Stimulated activated CD8-positive, alpha-beta memory T cell treated with anti-CD3 and anti-CD28 coated beads, Interleukin-12 subunit alpha, Interleukin-12 subunit beta, amount 100 ng/mL, for 1 hour (primary cell): ENCODE measurements around the gene IGSF9.

Experiments
- DNase-seq: peaks from one replicate; pipeline ENCODE4 v3.0.0-alpha.2; 2020; ENCODE audit warnings: low read depth

Gene IGSF9

DNA sequence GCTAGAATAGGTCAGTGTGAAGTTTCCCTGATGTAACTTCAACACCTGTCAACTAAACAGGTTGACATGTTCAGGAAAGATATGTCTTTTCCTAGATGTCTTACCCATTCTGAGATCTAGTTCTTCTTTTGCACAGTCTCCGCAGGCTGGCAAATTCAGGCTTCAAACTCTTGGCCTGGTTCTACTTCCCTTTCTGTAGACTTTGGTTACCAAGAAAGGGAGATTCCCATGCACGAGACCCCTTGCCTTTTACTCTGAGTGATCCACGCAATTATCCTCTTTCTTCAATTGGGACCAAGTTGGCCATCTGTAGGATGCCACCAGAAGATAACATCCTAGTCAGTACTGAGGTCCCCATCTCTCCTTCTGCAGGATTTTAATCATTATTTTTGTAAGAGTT, 47.5 kb downstream of the IGSF9 start:
- no peak for DNase-seq

DNA sequence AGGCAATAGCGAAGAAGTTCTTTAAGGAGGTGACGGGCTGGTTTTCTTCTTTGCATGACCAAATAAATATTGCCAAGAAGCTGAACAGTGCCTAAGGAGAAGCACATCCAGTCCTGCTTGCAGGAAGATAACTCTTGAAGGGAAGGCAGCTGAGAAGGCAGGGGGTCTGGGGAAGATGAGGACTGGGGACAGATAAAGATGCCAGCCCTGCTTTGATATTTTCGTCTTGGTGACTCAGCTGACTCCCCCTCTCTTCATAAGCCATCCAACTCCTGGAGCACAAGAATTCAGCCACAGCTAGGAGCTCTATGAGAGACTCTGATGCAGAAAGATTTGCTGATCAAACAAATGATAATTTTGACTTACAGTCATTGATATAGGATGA, 48.9 kb downstream of the IGSF9 start:
- DNase-seq: no peak

DNA sequence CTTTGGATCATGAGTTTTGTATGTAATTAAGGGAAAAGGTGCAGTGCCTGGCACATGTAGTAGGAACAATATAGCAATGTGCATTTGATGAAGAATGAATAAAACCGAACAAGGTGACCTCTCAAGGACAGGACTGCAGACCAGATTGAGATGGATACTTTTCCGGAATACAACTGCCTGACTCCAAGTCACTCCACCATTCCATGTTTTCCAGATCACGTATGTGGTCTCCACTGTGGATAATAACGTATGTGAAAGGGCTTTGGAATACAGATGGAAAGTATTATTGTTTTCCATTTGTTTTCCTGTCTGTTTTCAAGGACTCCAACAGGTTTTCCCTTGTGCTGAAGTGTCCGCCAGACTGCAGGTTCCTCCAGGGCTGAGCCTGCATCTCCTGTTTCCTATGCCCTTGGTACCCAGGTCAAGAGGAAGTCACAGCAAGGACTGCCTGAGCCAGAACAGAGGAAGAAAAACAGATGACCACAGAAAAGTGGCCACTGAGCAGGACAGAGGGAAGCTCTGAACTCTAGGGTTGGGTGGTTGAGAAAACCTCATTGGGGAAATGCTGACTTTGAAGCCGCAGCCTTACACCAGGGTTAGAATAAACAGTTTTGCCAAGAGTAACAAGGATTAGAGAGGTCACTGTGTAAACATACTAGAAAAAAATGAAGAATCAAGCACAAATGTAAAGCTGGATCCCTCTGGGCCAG, 49.4 kb downstream of the IGSF9 start:
- no peak for DNase-seq

DNA sequence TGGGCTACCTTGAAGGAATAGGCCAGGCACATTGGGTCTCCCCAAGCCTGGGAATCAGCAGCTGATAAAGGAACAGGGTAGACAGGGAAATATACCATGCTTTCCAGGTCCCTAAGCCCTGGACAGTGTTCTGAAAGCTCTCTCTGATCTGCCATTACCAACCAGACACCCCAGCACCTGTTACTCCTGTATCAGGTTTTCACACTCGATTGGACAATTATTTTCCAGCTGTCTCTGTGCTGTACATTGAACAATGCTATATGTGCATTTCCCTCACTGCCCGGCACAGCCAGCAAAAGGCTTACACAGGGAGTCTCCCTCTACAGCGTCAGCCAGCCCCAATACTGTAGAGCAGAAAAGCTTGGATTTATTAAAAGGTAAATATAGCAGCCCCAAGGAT, 50.1 kb downstream of the IGSF9 start:
- DNase-seq: no peak

DNA sequence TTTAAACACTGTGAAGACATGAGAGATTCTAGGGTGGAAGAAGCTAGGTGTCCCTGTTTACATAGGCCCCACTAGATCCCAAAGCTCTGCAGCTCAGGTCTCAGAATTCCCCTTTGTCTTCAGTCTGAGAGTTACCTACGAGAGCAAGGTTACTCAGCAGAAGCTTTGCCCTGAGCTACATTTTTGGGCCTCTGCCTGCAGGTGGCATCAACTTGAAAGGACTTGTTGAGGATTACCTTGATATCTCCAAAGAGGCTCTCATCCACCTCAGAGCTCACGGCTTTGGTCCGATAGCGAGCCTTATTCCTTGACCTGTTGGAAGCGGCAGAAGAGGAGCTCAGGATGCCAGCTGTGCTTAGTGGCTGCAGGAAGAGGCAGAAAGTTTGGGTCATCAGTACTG, 52.5 kb downstream of the IGSF9 start:
- DNase-seq: no peak

DNA sequence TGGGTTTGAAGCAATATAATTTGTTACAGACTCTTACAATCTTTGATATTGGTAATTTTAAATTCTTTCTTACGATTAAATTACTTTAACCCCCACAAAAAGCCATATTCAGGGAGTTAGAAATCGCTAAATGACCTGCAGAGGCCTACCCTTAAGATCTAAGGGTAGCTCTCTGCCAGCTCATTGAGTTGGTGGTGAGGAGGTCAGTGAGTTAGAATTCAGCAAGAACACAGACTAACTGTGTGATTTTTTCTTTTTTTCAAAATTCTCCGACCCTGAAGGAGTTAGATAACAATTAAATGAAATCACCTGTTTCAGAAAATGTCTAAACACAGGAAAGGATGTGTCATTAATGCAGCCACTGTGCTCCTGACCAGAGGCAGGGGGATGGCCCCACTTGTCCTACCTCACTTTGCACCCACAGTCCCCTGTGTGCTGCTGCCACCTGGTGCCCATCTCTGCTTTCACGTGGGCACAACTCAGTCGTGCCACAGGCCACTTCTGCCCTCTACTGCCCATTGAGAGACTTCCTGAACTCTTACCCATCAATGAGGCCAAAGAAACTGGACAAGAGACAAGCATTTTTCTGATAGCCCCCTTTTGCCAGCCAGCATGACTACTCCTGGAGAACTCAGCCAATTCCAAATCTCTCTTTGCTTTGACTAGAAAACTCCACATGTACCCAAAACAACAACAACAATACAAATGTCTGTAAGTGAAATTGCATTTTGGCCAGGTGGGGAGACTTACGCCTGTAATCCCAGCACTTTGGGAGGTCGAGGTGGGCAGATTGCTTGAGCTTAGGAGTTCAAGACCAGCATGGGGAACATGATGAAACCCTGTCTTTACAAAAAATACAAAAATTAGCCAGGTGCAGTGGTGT, 53.9 kb downstream of the IGSF9 start:
- peak; percentile 66 for DNase-seq

DNA sequence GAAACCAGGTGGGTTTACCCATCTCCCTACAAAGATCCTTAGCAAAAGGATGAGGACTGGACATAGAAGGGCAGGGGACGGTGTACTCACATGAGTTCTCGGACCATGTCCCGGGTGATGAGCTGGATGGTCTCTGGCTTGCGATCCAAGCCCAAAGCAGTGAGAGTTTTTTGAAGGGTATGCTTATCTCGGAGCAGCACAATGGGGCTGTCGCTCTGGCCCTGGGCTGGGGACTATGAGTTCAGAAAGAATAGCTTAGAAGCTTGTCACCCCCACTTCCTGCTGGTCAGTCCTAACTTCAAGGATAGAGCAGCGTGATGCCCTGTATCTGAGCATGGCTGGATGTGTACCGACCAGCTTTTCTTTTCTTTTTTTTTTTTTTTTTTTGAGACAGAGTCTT, 55.0 kb downstream of the IGSF9 start:
- DNase-seq: no peak

DNA sequence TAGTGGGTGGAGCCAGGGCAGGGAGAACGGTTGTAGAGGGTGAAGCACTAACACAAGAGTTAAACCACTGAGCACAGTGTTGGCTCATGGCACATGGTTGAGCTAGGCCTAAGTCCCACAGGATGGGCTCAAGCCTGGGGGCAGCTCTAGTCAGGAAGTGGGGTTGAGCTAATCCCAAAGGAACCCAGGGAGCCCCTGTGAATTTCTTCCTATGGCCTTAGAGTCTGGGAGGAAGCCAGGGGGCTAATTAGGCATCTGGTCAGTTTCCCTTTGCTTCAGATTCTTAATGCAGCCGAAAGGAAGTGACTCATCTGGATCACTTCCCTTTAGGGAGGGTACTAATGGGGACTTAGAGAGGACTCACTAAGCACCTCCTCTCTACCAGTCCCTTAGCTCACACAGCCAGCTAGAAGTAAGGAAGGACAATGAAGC, 55.6 kb downstream of the IGSF9 start:
- DNase-seq: no peak

DNA sequence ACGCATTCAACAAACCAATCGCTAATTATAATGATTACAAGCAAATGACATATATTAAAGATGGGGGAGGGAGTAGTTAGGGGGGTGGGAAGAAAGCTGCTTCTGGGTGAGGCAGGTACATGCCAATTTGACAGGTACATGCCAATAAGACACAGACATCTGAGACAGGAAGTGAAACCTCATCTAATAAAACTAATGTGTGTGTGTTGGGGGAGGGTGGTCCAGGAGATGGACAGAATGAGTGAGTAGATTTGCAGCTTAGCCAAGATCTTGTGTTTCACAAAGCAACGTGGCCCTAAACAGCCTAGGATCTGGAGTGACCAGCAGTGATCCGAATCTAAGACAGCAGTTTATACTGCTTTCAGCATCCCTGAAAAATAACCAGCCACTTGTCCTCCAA, 56.2 kb downstream of the IGSF9 start:
- DNase-seq: no peak

DNA sequence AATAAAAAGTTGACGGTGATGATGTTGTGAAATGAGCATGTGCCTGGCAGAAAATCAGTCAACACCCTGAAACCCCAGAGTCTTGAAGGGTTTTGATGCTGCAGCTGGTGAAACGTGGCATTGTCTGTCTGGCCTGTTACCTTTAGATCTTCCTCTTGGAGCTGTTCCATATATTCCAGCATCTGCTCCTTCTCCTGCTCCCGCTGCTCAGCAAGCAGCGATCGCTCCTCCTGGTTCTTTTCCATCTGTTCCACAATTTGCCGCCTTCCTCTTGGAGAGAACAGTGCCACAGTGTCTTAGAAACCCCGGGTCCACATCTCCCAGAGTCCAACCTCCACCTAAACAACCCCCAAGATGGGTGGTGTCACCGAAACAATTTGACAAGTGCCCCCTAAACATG, 61.1 kb downstream of the IGSF9 start:
- DNase-seq: no peak

DNA sequence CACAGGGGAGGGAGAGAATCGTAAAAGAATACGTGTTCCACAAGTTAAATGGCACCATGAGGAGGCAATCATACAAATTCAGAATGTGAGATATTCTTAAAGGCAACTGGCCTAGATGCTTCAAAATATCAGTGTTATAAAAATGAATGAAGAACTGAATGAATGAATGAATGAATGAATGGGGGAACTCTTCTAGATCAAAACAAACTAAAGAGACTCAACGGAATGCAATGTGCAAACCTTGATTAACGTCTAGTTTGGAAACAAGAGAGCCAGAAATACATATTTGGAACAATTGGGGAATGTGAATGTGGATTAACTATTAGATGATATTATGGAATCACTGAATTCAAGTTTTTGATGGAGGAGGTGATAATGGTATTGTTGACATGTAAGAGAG, 62.3 kb downstream of the IGSF9 start:
- DNase-seq: no peak

DNA sequence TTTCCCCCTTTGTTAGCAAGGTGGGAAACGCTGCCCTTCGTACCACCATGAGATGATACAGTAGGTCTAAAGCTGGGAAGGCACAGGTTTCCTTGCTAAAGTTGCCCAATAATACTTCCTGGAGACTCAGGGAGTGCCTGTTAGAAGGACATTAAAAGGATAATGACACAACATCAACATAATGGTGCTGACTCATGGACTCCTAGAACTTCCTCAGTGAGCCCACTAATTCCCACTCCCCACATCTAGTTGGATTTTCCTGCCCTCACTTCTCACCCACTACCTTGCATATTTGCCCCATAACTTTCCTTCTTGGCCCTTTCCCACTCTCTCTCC, 62.9 kb downstream of the IGSF9 start:
- no peak for DNase-seq

DNA sequence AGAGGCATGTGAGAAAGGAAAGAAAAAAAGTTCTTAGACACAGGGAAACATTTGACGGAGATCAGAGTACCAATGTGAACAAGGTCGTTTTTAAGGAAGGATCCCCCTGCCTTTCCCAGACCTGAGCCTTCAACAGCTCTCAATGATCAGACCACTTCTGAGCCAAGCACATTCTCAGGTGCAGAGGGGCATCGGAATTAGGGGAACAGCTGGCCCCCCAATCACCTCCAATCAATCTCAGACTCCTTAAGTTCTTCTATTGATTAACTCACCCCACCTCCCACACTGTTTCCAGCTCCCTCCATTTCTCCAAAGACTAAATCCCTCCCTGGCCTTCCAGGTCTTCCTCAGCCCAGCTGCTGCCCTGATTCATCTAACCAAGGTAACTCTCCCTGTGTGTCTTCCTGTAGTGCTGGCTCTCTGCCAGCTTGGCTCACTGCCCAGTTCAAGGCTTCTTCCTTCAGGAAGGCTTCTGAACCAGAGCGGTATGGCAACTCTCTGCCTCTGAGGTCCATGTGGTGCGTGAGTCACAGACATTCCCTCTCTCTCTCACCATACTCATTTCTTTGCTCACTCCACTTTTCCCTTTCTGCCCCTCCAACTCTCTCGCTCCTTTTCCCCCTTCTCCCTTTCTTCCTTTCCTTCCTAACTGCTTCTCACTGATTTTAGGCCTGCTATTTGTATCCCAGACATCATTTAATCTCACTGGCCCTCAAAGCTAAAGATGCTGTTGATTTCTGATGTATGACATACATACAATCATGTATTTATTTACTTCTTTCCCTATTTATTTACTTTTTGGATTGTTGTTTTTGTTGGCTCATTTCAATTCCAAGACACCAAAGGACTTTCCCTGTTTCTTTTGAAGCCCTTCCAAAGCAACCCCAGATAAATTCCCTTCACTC, 63.5 kb downstream of the IGSF9 start:
- no peak for DNase-seq

DNA sequence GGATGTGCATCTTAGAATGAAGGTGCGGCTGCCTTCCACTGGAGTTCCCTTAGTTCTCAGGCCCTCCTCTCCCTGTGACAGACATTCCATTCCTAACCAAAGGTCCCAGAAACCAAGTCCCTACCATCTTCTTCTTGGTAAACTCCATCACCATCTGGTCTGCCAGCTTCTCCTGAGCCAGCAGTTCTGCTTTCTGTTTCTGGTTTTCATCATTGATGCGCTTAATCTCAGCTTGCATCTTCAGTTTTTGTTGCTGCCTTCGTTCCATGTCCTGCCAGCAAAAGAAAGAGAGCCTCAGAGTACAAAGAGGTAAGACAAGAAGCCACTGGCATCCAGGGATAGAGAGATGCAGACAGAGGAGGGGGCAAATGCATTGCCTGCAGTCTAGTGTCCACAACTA, 65.0 kb downstream of the IGSF9 start:
- DNase-seq: no peak

DNA sequence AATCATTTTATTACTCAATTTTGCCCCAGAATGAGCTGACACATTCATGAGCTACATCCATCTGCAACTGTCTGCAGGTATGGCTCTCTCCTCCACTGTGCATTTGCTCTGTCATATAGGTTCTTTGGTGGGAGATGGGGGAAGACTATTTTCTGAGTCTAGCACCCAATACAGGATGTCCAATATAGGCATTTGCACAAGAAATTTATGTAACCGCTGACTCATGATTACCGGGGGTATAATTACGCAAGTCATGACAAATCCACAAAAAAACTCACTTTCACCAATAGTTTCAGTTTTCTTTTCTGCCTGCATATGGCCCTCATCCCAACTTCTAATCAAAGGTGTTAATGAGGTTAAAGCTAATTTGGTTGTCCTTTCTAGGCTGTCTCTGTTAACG, 65.4 kb downstream of the IGSF9 start:
- DNase-seq: no peak

DNA sequence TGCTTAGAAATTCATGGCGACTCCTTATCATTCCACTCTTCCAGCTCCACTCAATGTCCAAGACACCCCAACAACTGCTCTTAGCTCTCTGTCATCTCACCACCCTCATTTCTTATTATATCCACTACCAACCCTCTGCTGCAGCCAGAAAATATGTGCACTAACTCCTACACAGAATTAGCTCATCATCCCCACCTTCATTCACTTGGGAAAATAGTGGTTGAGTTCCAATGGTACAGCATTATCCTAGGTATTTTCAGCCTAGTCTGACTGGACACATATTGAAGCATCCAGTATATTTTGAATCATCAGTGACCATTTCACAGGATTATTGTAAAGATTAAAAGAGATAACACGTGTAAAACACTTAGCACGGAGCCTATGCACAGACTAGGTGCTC, 66.3 kb downstream of the IGSF9 start:
- no peak for DNase-seq

DNA sequence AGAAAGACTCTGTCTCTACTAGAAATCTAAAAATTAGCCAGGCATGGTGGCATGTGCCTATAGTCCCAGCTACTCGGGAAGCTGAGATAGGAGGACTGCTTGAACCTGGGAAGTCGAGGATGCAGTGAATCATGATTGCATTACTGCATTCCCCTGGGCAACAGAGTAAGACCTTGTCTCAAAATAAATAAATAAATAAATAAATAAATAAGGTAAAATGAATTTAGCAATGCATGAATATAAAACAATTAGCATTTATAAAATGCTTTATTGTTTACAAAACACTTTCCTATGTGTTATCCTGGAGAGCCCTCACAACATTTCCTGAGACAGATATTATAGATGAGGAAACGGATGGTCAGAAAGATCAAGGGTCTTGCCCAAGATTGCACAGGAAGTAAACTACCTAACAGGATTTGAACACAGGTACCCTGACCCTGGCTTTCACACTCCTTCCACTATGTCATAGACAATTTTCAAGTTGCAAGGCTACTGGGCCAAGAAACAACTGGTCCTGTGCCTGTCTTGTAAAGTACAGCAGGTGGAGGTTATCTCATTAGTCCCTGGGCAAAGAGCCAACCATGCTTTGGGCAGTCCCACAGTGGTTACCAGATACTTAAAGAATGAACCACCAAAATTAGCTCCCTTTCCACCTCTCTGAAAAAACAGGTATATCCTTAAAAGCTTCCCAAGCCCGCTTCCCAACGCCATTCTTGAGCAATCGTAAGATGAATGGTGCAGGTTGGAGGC, 67.5 kb downstream of the IGSF9 start:
- DNase-seq: no peak
